IMR-90 (cell line): Measurements from ENCODE around the gene KRTAP9-1. TPM values are rescaled to one million over a fixed set of nuclear protein-coding genes. Genes with fewer than 3 reads are reported as not detected.

Experiments used
- ATAC-seq: fragments of 200-7000 bp; cut with Tn5 transposase; 2 replicates; pipeline ENCODE4 v1.9.1; 2020; ENCODE audit warnings: low read depth, mild to moderate bottlenecking, moderate library complexity
- BruUV-seq: library from RNA; stranded (reverse); fragments of 400-500 nt; replicated peaks from 2 replicates; lab custom pipeline; 2021; lab: Mats Ljungman, UMichigan
- CTCF ChIA-PET: fragments of 300-600 bp; formaldehyde crosslinking; extraction: SDS; loops from one replicate; lab custom pipeline; 2021; ENCODE audit warnings: antibody characterized with exemption; lab: Yijun Ruan, JAX
- POLR2A ChIA-PET: fragments of 300-600 bp; sonication (Branson Sonifier 250); formaldehyde crosslinking; loops from one replicate; lab custom pipeline; 2022; ENCODE audit warnings: antibody characterized with exemption; ENCODE audit not compliant: unreplicated experiment; lab: Charles Lee
- DNase-seq: peaks from one replicate; pipeline ENCODE4 v3.0.0; 2013
- H2AFZ ChIP-seq: replicated peaks from 2 replicates; pipeline ENCODE3; 2013; ENCODE audit warnings: low read length, mild to moderate bottlenecking; ENCODE audit not compliant: poor library complexity
- H2AK5ac ChIP-seq: 2 replicates; pipeline ENCODE4 v1.6.1; 2013; ENCODE audit warnings: low read depth, low read length, inconsistent platforms
- H2AK9ac ChIP-seq: replicated peaks from 2 replicates; pipeline ENCODE3; 2013; ENCODE audit warnings: mild to moderate bottlenecking, low read depth, low read length, moderate library complexity; ENCODE audit not compliant: poor library complexity
- H2BK120ac ChIP-seq: 2 replicates; pipeline ENCODE4 v1.6.1; 2013; ENCODE audit warnings: low read depth, low read length, inconsistent platforms
- H2BK15ac ChIP-seq: 3 replicates; pipeline ENCODE4 v1.6.1; 2013; ENCODE audit warnings: low read depth, low read length, inconsistent platforms
- H2BK20ac ChIP-seq: 2 replicates; pipeline ENCODE4 v1.6.1; 2013; ENCODE audit warnings: low read depth, mild to moderate bottlenecking, inconsistent platforms, low read length, moderate library complexity
- H2BK5ac ChIP-seq: 2 replicates; pipeline ENCODE4 v1.6.1; 2013; ENCODE audit warnings: mild to moderate bottlenecking, low read depth, low read length, inconsistent platforms; ENCODE audit not compliant: poor library complexity, severe bottlenecking
- H3K14ac ChIP-seq: replicated peaks from 2 replicates; pipeline ENCODE4 v1.6.1; 2013; ENCODE audit warnings: low read depth, low read length, inconsistent platforms
- H3K18ac ChIP-seq: 2 replicates; pipeline ENCODE4 v1.6.1; 2013; ENCODE audit warnings: low read depth, low read length, control low read depth
- H3K23ac ChIP-seq: 2 replicates; pipeline ENCODE4 v1.6.1; 2013; ENCODE audit warnings: low read depth, low read length, inconsistent platforms
- H3K27ac ChIP-seq: 2 replicates; pipeline ENCODE4 v1.5.1; 2013; ENCODE audit warnings: mild to moderate bottlenecking, control low read depth, low read length; ENCODE audit not compliant: insufficient read depth
- H3K27me3 ChIP-seq: 2 replicates; pipeline ENCODE4 v1.6.1; 2013; ENCODE audit warnings: low read length; ENCODE audit not compliant: control insufficient read depth, insufficient read depth
- H3K36me3 ChIP-seq: 2 replicates; pipeline ENCODE4 v1.6.1; 2013; ENCODE audit warnings: low read length, mixed read lengths; ENCODE audit not compliant: control insufficient read depth, insufficient read depth
- H3K4ac ChIP-seq: 2 replicates; pipeline ENCODE4 v1.6.1; 2013; ENCODE audit warnings: low read depth, low read length, inconsistent platforms
- H3K4me1 ChIP-seq: 2 replicates; pipeline ENCODE4 v1.6.1; 2013; ENCODE audit warnings: low read length, mixed read lengths; ENCODE audit not compliant: control insufficient read depth, insufficient read depth
- H3K4me2 ChIP-seq: 2 replicates; pipeline ENCODE4 v1.6.1; 2013; ENCODE audit warnings: low read depth, mild to moderate bottlenecking, control low read depth, low read length, moderate library complexity
- H3K4me3 ChIP-seq: 2 replicates; pipeline ENCODE4 v1.5.1; 2013; ENCODE audit warnings: low read depth, mild to moderate bottlenecking, control low read depth, low read length, moderate library complexity; ENCODE audit not compliant: insufficient read depth
- H3K56ac ChIP-seq: 2 replicates; pipeline ENCODE4 v1.6.1; 2013; ENCODE audit warnings: low read length, inconsistent platforms; ENCODE audit not compliant: insufficient read depth; ENCODE audit errors: extremely low read depth
- H3K79me1 ChIP-seq, 2 experiments: 2 replicates each; pipeline ENCODE4 v1.6.1; 2013; ENCODE audit warnings: low read length in 2 of 2, inconsistent platforms in 1 of 2, low read depth in 1 of 2
- H3K9ac ChIP-seq: 2 replicates; pipeline ENCODE4 v1.6.1; 2013; ENCODE audit warnings: low read depth, low read length, control low read depth
- H3K9me1 ChIP-seq: 2 replicates; pipeline ENCODE4 v1.6.1; 2013; ENCODE audit warnings: low read length, inconsistent platforms; ENCODE audit not compliant: insufficient read depth
- H3K9me3 ChIP-seq: 2 replicates; pipeline ENCODE4 v1.6.1; 2013; ENCODE audit warnings: low read length; ENCODE audit not compliant: control insufficient read depth, insufficient read depth
- H4K20me1 ChIP-seq: 2 replicates; pipeline ENCODE4 v1.6.1; 2013; ENCODE audit warnings: low read length, inconsistent platforms; ENCODE audit not compliant: insufficient read depth
- H4K5ac ChIP-seq: 2 replicates; pipeline ENCODE4 v1.6.1; 2013; ENCODE audit warnings: mild to moderate bottlenecking, low read depth, low read length, control low read depth
- H4K8ac ChIP-seq, 2 experiments: 2 replicates each; pipeline ENCODE4 v1.6.1; 2013; ENCODE audit warnings: low read depth in 2 of 2, low read length in 2 of 2, control low read depth in 1 of 2, inconsistent platforms in 1 of 2
- H4K91ac ChIP-seq: 2 replicates; pipeline ENCODE4 v1.6.1; 2013; ENCODE audit warnings: low read depth, low read length, inconsistent platforms; ENCODE audit not compliant: insufficient read depth
- CEBPB ChIP-seq: IDR thresholded peaks from 2 replicates; pipeline ENCODE4 v1.6.1; 2012; ENCODE audit warnings: low read depth, low read length, improper control_type of control experiment
- MAFK ChIP-seq: IDR thresholded peaks from 2 replicates; pipeline ENCODE4 v1.6.1; 2012; ENCODE audit warnings: low read depth, low read length, improper control_type of control experiment
- MAZ ChIP-seq: IDR thresholded peaks from 2 replicates; pipeline ENCODE4 v1.6.1; 2012; ENCODE audit warnings: low read depth, mild to moderate bottlenecking, low read length, improper control_type of control experiment, moderate library complexity, borderline replicate concordance
- WGBS, 2 experiments: methylation state at CpG; one replicate each; pipeline versions ENCODE4 v1.1.5 to v1.1.7; 2013; ENCODE audit warnings: missing lambda C conversion rate in 2 of 2; ENCODE audit not compliant: insufficient read length in 1 of 2; ENCODE audit errors: extremely low coverage in 2 of 2; 5-methylcytosine and 5-hydroxymethylcytosine counted together
- dilution Hi-C: fragments of 300-500 bp; cut with HindIII; formaldehyde crosslinking; loops from one replicate; pipeline ENCODE4 v1.14.3; 2018; ENCODE audit warnings: low sequenced_read_pairs; ENCODE audit not compliant: unreplicated experiment
- in situ Hi-C: fragments of 300-500 bp; cut with MboI; formaldehyde crosslinking; loops from 3 replicates; pipeline ENCODE4 v1.14.3; 2019; ENCODE audit warnings: low sequenced_read_pairs, inconsistent platforms, mixed read lengths
- intact Hi-C: fragments of 100-400 bp; cut with micrococcal nuclease; formaldehyde crosslinking; loops from 2 replicates; pipeline ENCODE4 v1.10.0; 2022
- polyA plus RNA-seq, 3 experiments: library from polyadenylated mRNA; depleted of rRNA; stranded (reverse); fragments of >200 nt; gene quantifications; 2 replicates each; pipeline ENCODE4 v1.2.3, GENCODE V29; 2012; ENCODE audit warnings: low replicate concordance in 1 of 3
- total RNA-seq: library from RNA; depleted of rRNA; stranded (reverse); fragments of >200 nt; gene quantifications from 2 replicates; pipeline ENCODE4 v1.2.3, GENCODE V29; 2012

KRTAP9-1 gene
- total and polyA plus RNA-seq, 2 of the 4 experiments (the other 2 are of a cell fraction) = not detected

GRCh38 chr17:41196068-41196467, 6.4 kb downstream of the KRTAP9-1 start:
- Histone ChIP-seq H3K56ac (no peak overlapping the region), H3K9ac (no peak overlapping the region), H3K9me3 (no peaks in the 10 kb centered on the region), H2BK5ac (no peak overlapping the region), H2BK120ac (no peak overlapping the region), H4K5ac (no peak overlapping the region), H4K91ac (no peak overlapping the region), H3K23ac (no peak overlapping the region), H3K27me3 (no peaks in the 10 kb centered on the region; the same call in 1 of the 2 replicates), H4K8ac (no peak overlapping the region), H2BK15ac (no peak overlapping the region), H3K14ac (no peak overlapping the region), H3K4me2 (no peak overlapping the region), H2AK9ac (no peak overlapping the region), H3K4me3 (no peak overlapping the region), H3K27ac (no peak overlapping the region), H3K18ac (no peak overlapping the region), H3K9me1 (no peaks in the 10 kb centered on the region), H2AK5ac (no peak overlapping the region), H2AFZ (no peak overlapping the region), H3K79me1 (no peaks in the 10 kb centered on the region), H3K4me1 (no peaks in the 10 kb centered on the region), H4K20me1 (no peaks in the 10 kb centered on the region), H3K36me3 (no peaks in the 10 kb centered on the region), H2BK20ac (no peak overlapping the region), H3K4ac (no peak overlapping the region)
- DNase-seq = no peak
- dilution Hi-C loops = no loop called here
- in situ Hi-C loops = no loop called here
- CTCF ChIA-PET = no interaction called here
- POLR2A ChIA-PET = no interaction called here
- intact Hi-C loops = no loop called here
- no peak for TF ChIP-seq MAZ
- no peak for TF ChIP-seq MAFK
- TF ChIP-seq CEBPB = no peak
- no peak; the same call in 1 of the 2 replicates for ATAC-seq
- no TSS peak for BruUV-seq
- no CpG with 5 or more reads among the region's 1 CpG for WGBS, 2 experiments
